ENCODE data around the gene TNNI3. TPM values are rescaled to one million over a fixed set of nuclear protein-coding genes. Genes with fewer than 3 reads are reported as not detected.
"Not testable (repeated sequence)": the region's sequence is repeated elsewhere in the genome, so short reads cannot be mapped to it uniquely, and the experiment has no call there.

The TNNI3 gene
- total RNA-seq, 3 donors from 2014 or later: not detected

DNA sequence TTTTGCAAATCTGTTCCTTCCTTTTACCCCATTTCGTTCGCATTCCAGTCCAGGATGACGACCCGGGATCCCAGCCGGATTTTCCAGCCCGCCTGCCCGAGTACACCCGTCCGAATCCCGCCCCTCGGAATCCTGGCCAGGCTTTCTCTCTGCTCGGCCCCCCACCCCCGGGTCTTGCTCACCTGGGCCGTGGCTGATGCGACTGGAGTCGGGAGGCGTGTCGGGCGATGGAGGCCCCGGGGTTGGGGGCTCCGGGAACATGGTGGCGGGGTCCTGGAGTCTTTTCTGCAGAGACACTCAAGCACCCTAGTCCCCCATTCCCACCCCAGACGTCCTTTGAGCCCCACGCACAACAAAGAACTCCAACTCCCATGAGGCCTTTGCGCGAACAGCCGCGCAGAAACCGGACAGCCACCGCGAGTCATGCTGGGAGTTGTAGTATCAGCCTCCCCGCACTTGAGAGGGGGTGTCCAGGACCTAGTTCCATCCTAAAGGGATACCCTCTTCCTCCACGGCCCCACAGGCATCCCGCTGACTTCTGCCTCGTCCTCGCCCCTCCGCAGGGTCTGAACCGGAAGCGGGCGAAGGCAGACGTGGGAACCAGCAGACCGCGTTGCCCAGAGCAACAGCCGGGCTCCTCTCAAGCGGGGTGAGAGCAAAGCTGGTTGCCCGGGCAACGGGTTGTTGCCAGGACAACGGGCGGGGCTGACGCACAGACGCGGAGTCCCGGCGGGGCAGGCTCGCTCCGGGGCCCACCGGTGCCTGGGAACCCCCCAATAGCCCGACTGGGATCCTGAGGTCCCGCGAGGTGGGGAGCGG, 21.5 kb upstream of the TNNI3 start:
- peak; percentile 85 for DNase-seq
- peak overlapping the region; percentile 73 for H3K4me3 Mint-ChIP-seq
- ATAC-seq: peak; percentile 87
- H3K9me3 Mint-ChIP-seq: no peaks in the 10 kb centered on the region
- H3K36me3 Mint-ChIP-seq (ENCODE audit: insufficient read depth): no peaks in the 10 kb centered on the region
- peaks cover 74% of the 10 kb centered on the region for H3K27me3 Mint-ChIP-seq (ENCODE audit: low read depth)
- H3K4me1 Mint-ChIP-seq (ENCODE audit: low read depth): peaks cover 27% of the 10 kb centered on the region

DNA sequence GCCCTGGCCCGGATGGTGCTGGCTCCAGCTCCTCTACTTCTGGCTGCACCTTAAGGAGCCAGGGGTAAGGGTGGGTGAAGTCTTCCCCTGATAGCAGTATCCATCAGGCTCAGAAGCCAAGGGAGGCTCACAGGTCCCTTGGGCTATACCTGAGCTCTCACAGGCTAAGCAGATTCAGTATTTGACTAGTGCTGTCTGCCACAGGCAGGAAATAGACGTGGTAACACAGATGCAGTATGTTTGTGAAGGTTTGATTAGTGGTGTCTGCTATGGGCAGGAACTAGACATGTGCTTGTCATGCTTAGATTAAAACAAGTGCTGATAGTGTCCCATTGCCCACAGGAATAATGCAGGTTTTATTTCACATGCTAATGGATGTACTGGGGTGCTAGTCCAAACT, 18.5 kb upstream of the TNNI3 start:
- ATAC-seq: no peak
- no peak for DNase-seq
- Mint-ChIP-seq H3K27me3 (ENCODE audit: low read depth) (peaks cover 79% of the 10 kb centered on the region), H3K9me3 (no peaks in the 10 kb centered on the region), H3K4me3 (no peak overlapping the region), H3K4me1 (ENCODE audit: low read depth) (peaks cover 36% of the 10 kb centered on the region), H3K36me3 (ENCODE audit: insufficient read depth) (no peaks in the 10 kb centered on the region)

GRCh38 chr19:55175117-55175867, 17.8 kb upstream of the TNNI3 start:
- Mint-ChIP-seq H3K4me3 (no peak overlapping the region), H3K4me1 (ENCODE audit: low read depth) (peaks cover 31% of the 10 kb centered on the region), H3K9me3 (no peaks in the 10 kb centered on the region), H3K36me3 (ENCODE audit: insufficient read depth) (no peaks in the 10 kb centered on the region), H3K27me3 (ENCODE audit: low read depth) (peaks cover 78% of the 10 kb centered on the region)
- no peak for DNase-seq
- no peak for ATAC-seq

GRCh38 chr19:55174425-55175116, 17.0 kb upstream of the TNNI3 start:
- no peak for ATAC-seq
- H3K36me3 Mint-ChIP-seq (ENCODE audit: insufficient read depth): no peaks in the 10 kb centered on the region
- DNase-seq: no peak
- no peaks in the 10 kb centered on the region for H3K9me3 Mint-ChIP-seq
- H3K27me3 Mint-ChIP-seq (ENCODE audit: low read depth): peaks cover 78% of the 10 kb centered on the region
- H3K4me3 Mint-ChIP-seq: no peak overlapping the region
- H3K4me1 Mint-ChIP-seq (ENCODE audit: low read depth): peaks cover 26% of the 10 kb centered on the region

DNA sequence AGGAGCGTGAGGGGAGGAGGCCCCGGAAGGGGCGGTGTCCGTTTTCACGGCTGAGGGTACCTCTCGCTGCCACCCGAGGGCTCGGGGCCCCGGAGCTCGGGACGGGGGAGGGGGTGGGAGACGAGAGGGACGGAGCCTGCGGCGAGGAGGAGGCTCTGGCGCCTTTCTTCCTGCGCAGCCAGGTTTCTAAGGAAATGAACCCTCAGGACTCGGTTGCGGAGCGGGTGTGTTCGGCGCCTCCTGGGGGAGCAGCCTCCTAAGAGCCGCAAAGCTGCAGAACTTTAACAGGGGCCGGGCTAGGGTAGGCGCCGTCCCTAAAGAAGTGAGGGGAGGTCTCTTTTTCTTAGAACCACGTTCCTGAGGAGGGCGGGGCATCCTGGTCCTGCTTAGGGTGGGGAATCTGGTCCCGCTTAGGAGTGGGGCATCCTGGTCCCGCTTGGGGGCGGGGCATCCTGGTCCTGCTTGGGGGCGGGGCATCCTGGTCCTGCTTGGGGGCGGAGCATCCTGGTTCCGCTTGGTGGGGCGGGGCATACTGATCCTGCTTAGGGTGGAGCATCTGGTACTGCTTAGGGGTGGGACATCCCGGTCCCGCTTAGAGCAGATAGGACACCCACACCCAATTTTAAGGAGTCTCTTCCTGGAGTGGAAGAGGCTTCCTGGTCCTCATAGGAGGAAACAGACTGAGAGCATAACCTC, 16.3 kb upstream of the TNNI3 start:
- H3K4me3 Mint-ChIP-seq: peak overlapping the region; percentile 24
- DNase-seq (no peak), ATAC-seq (peak; percentile 55 to 60)
- H3K27me3 Mint-ChIP-seq (ENCODE audit: low read depth): peaks cover 81% of the 10 kb centered on the region
- H3K36me3 Mint-ChIP-seq (ENCODE audit: insufficient read depth): no peaks in the 10 kb centered on the region
- peaks cover 21% of the 10 kb centered on the region for H3K4me1 Mint-ChIP-seq (ENCODE audit: low read depth)
- H3K9me3 Mint-ChIP-seq: no peaks in the 10 kb centered on the region

- Mint-ChIP-seq H3K36me3 (ENCODE audit: insufficient read depth) (no peaks in the 10 kb centered on the region), H3K4me3 (peak overlapping the region; percentile 13)
Observed at GRCh38 chr19:55173186-55173713, 15.7 kb upstream of the TNNI3 start.

GRCh38 chr19:55172741-55173140, 15.2 kb upstream of the TNNI3 start:
- ATAC-seq (no peak), DNase-seq (no peak)
- peaks cover 16% of the 10 kb centered on the region for H3K4me1 Mint-ChIP-seq (ENCODE audit: low read depth)
- no peaks in the 10 kb centered on the region for H3K9me3 Mint-ChIP-seq
- H3K36me3 Mint-ChIP-seq (ENCODE audit: insufficient read depth): no peaks in the 10 kb centered on the region
- H3K27me3 Mint-ChIP-seq (ENCODE audit: low read depth): peaks cover 74% of the 10 kb centered on the region
- H3K4me3 Mint-ChIP-seq: peak overlapping the region; percentile 9

More at GRCh38 chr19:55173186-55173713, 15.7 kb upstream of the TNNI3 start:
- H3K27me3 Mint-ChIP-seq (ENCODE audit: low read depth): peaks cover 76% of the 10 kb centered on the region
- DNase-seq (no peak), ATAC-seq (peak in 1 of 2 donors; percentile 8)
- H3K9me3 Mint-ChIP-seq: no peaks in the 10 kb centered on the region
- peaks cover 16% of the 10 kb centered on the region for H3K4me1 Mint-ChIP-seq (ENCODE audit: low read depth)

DNA sequence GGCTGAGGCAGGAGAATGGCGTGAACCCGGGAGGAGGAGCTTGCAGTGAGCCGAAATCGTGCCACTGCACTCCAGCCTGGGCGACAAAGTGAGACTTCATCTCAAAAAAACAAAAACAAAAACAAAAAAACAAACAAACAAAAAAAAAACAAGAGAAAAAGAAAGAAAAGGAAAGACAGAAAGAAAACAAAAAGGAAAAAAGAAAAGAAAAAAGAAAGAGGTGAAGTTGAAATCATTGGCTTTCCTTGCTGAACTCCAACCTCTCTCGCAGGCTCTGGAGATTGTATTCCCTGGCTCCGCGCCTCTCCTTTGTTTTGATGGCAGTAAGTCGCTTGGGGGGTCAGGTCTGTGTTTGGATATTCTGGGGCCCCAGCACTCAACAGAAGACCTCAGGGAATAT, 14.8 kb upstream of the TNNI3 start:
- H3K9me3 Mint-ChIP-seq, H3K4me3 Mint-ChIP-seq: not testable (repeated sequence)

GRCh38 chr19:55171440-55171839, 13.9 kb upstream of the TNNI3 start:
- H3K4me1 Mint-ChIP-seq (ENCODE audit: low read depth): peaks cover 23% of the 10 kb centered on the region
- ATAC-seq: no peak
- no peak overlapping the region for H3K4me3 Mint-ChIP-seq
- no peaks in the 10 kb centered on the region for H3K36me3 Mint-ChIP-seq (ENCODE audit: insufficient read depth)
- no peaks in the 10 kb centered on the region for H3K9me3 Mint-ChIP-seq
- no peak for DNase-seq
- peaks cover 77% of the 10 kb centered on the region for H3K27me3 Mint-ChIP-seq (ENCODE audit: low read depth)

More for the DNA sequence above, 14.8 kb upstream of the TNNI3 start:
- DNase-seq; ATAC-seq; H3K36me3 Mint-ChIP-seq (ENCODE audit: insufficient read depth): not testable (repeated sequence)
- peaks cover 16% of the 10 kb centered on the region for H3K4me1 Mint-ChIP-seq (ENCODE audit: low read depth)
- peaks cover 77% of the 10 kb centered on the region for H3K27me3 Mint-ChIP-seq (ENCODE audit: low read depth)

GRCh38 chr19:55169136-55169535, 11.6 kb upstream of the TNNI3 start:
- no peaks in the 10 kb centered on the region for H3K9me3 Mint-ChIP-seq
- no peak overlapping the region for H3K4me3 Mint-ChIP-seq
- H3K36me3 Mint-ChIP-seq (ENCODE audit: insufficient read depth): no peaks in the 10 kb centered on the region
- no peak for ATAC-seq
- peaks cover 23% of the 10 kb centered on the region for H3K4me1 Mint-ChIP-seq (ENCODE audit: low read depth)
- no peak for DNase-seq
- peaks cover 78% of the 10 kb centered on the region for H3K27me3 Mint-ChIP-seq (ENCODE audit: low read depth)

- Mint-ChIP-seq H3K36me3 (ENCODE audit: insufficient read depth) (no peaks in the 10 kb centered on the region), H3K27me3 (ENCODE audit: low read depth) (peaks cover 73% of the 10 kb centered on the region), H3K4me3 (peak within 1 kb of the TSS; percentile 2), H3K9me3 (no peaks in the 10 kb centered on the region), H3K4me1 (ENCODE audit: low read depth) (peaks cover 12% of the 10 kb centered on the region)
- ATAC-seq (peak; percentile 91 to 96), DNase-seq (peak; percentile 44)
Observed at GRCh38 chr19:55166530-55167268, 9.2 kb upstream of the TNNI3 start, which contains the start of gene DNAAF3. TSS of gene DNAAF3 (minus strand) at chr19:55166613. CDS start at chr19:55166413, 200 bp downstream.

DNA sequence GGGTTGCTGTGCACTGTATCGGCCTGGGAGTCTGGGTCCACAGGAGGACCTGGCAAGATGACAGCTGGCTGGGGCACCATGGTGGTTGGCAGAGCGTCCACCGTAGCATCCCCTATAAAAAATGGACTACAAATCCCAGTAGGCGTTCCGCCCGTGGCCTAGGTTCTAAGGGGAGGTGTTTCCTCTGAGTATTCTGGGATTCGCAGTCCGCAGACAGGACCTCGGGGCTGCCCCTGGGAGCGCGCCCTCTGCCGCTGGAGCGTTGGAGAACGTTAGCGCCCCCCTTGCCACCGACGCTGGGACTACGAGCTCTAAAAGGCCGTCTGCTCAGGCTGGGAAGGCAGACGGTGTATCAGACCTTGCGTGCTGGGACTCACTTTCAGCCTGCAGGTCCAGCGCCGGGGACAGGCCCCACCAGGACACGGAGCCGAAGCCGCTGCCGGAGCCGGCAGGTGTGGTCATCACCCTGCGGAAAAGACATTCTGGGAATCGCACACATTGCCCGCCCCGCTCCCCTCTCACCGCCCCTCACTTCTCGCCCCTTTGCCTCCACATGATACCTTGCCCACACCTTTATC, 8.5 kb upstream of the TNNI3 start:
- DNase-seq (peak; percentile 29), ATAC-seq (peak; percentile 70 to 77)
- peaks cover 71% of the 10 kb centered on the region for H3K27me3 Mint-ChIP-seq (ENCODE audit: low read depth)
- peaks cover 12% of the 10 kb centered on the region for H3K4me1 Mint-ChIP-seq (ENCODE audit: low read depth)
- H3K36me3 Mint-ChIP-seq (ENCODE audit: insufficient read depth): no peaks in the 10 kb centered on the region
- H3K9me3 Mint-ChIP-seq: no peaks in the 10 kb centered on the region
- no peak overlapping the region for H3K4me3 Mint-ChIP-seq

Data from activated T-cell treated with anti-CD3 and anti-CD28 coated beads, Interleukin-2, amount 50 U/mL, for 4 hours (primary cell).